GM23338 (cell line): ENCODE measurements around the gene NLRP9. TPM values are rescaled to one million over a fixed set of nuclear protein-coding genes. Genes with fewer than 3 reads are reported as not detected.

Experiments used
- ATAC-seq: fragments of 200-7000 bp; cut with Tn5 transposase; 3 replicates; pipeline ENCODE4 v1.9.1; 2020
- DNase-seq: peaks from one replicate; pipeline ENCODE4 v3.0.0-alpha.2; 2015; ENCODE audit warnings: low spot score
- H2AFZ ChIP-seq: fragments of 200-600 bp; sonication (generic); 2 replicates; pipeline ENCODE4 v1.8.0; 2016; ENCODE audit warnings: antibody characterized with exemption, mild to moderate bottlenecking, moderate library complexity
- H3F3A ChIP-seq: fragments of 200-600 bp; sonication (generic); replicated peaks from 2 replicates; pipeline ENCODE4 v1.8.0; 2017; ENCODE audit warnings: antibody characterized with exemption, mixed run types, low read depth
- H3K27ac ChIP-seq: fragments of 200-600 bp; sonication (generic); 2 replicates; pipeline ENCODE4 v1.6.1; 2016; ENCODE audit warnings: low read depth
- H3K27me3 ChIP-seq: fragments of 200-600 bp; sonication (generic); 2 replicates; pipeline ENCODE4 v1.8.0; 2016; ENCODE audit warnings: mild to moderate bottlenecking, mixed run types, moderate library complexity; ENCODE audit not compliant: insufficient read depth
- H3K36me3 ChIP-seq: fragments of 200-600 bp; sonication (generic); 2 replicates; pipeline ENCODE4 v1.8.0; 2016; ENCODE audit warnings: mild to moderate bottlenecking; ENCODE audit not compliant: insufficient read depth
- H3K4me1 ChIP-seq: fragments of 200-600 bp; sonication (generic); 2 replicates; pipeline ENCODE4 v1.8.0; 2016; ENCODE audit warnings: mild to moderate bottlenecking, moderate library complexity; ENCODE audit not compliant: insufficient read depth
- H3K4me2 ChIP-seq: fragments of 200-600 bp; sonication (generic); 2 replicates; pipeline ENCODE4 v1.7.1; 2017; ENCODE audit warnings: mixed run types
- H3K4me3 ChIP-seq: fragments of 200-600 bp; sonication (generic); 2 replicates; pipeline ENCODE4 v1.6.1; 2016; ENCODE audit warnings: mixed run types
- H3K79me2 ChIP-seq: fragments of 200-600 bp; sonication (generic); replicated peaks from 2 replicates; pipeline ENCODE4 v1.8.0; 2017; ENCODE audit warnings: mild to moderate bottlenecking; ENCODE audit not compliant: insufficient read depth
- H3K9me2 ChIP-seq: fragments of 200-600 bp; sonication (generic); 2 replicates; pipeline ENCODE4 v1.8.0; 2017; ENCODE audit not compliant: insufficient read depth
- H4K20me1 ChIP-seq: fragments of 200-600 bp; sonication (generic); replicated peaks from 2 replicates; pipeline ENCODE4 v1.8.0; 2017; ENCODE audit warnings: mild to moderate bottlenecking; ENCODE audit not compliant: insufficient read depth
- H3K27ac Mint-ChIP-seq: 2 replicates; pipeline ENCODE4 v1.8.0; 2020; ENCODE audit warnings: inconsistent platforms, mild to moderate bottlenecking, moderate library complexity, mixed read lengths
- H3K27me3 Mint-ChIP-seq: 3 replicates; pipeline ENCODE4 v1.8.0; 2022; ENCODE audit warnings: low read depth, mild to moderate bottlenecking, moderate library complexity, mixed read lengths, inconsistent platforms; ENCODE audit not compliant: insufficient read depth, poor library complexity
- H3K36me3 Mint-ChIP-seq: 3 replicates; pipeline ENCODE4 v1.8.0; 2021; ENCODE audit warnings: low read depth, mild to moderate bottlenecking, inconsistent platforms, moderate library complexity, mixed read lengths
- H3K4me1 Mint-ChIP-seq: 3 replicates; pipeline ENCODE4 v1.8.0; 2020; ENCODE audit warnings: mild to moderate bottlenecking, inconsistent platforms, mixed read lengths
- H3K4me3 Mint-ChIP-seq: 3 replicates; pipeline ENCODE4 v1.8.0; 2021; ENCODE audit warnings: moderate library complexity, mild to moderate bottlenecking, inconsistent platforms, mixed read lengths
- H3K9me3 Mint-ChIP-seq: 3 replicates; pipeline ENCODE4 v1.8.0; 2020; ENCODE audit warnings: moderate library complexity, mild to moderate bottlenecking, inconsistent platforms, mixed read lengths
- CREB1 ChIP-seq: fragments of 250-450 bp; sonication (Bioruptor Pico); IDR thresholded peaks from 2 replicates; pipeline ENCODE4 v1.5.0; 2020; ENCODE audit warnings: low read depth, mild to moderate bottlenecking, moderate library complexity
- CTCF ChIP-seq, 2 experiments: fragments of 200-600 bp in 1 of 2; sonication (generic) in 1 of 2; conservative IDR thresholded peaks; 2 replicates each; pipeline versions ENCODE4 v1.5.1 to v1.6.1; 2016 to 2017; ENCODE audit warnings: antibody characterized with exemption in 2 of 2, low read depth in 2 of 2, mild to moderate bottlenecking in 2 of 2, moderate library complexity in 1 of 2
- EZH2 ChIP-seq: fragments of 200-600 bp; sonication (generic); IDR thresholded peaks from one replicate; pipeline ENCODE4 v1.8.0; 2017; ENCODE audit warnings: antibody characterized with exemption, mild to moderate bottlenecking, low read depth; ENCODE audit not compliant: unreplicated experiment
- JUNB ChIP-seq: IDR thresholded peaks from one replicate; pipeline ENCODE4 v1.6.1; 2016; ENCODE audit warnings: antibody characterized with exemption; ENCODE audit not compliant: unreplicated experiment
- POLR2AphosphoS5 ChIP-seq: IDR thresholded peaks from 2 replicates; pipeline ENCODE4 v1.6.1; 2016; ENCODE audit warnings: antibody characterized with exemption, low read depth
- STAT1 ChIP-seq: IDR thresholded peaks from one replicate; pipeline ENCODE4 v1.6.1; 2016; ENCODE audit warnings: antibody characterized with exemption; ENCODE audit not compliant: unreplicated experiment
- ZNF462 ChIP-seq: fragments of 250-450 bp; sonication (Bioruptor Pico); IDR thresholded peaks from 2 replicates; pipeline ENCODE4 v1.5.0; 2020; ENCODE audit warnings: mild to moderate bottlenecking, moderate library complexity
- polyA plus RNA-seq: library from polyadenylated mRNA; unstranded; fragments of >200 nt; fragmentation: Nextera tagmentation; extraction: Ambion mirVana; gene quantifications from 2 replicates; pipeline ENCODE4 v1.2.1, GENCODE V29; 2016
- total RNA-seq: library from RNA; depleted of rRNA; stranded (reverse); fragments of >200 nt; shearing (Covaris generic); gene quantifications from 2 replicates; pipeline ENCODE4 v1.2.3, GENCODE V29; 2014

NLRP9 gene
- total and polyA plus RNA-seq, 2 experiments from 2014 or later = not detected

GRCh38 chr19:55691561-55692481 is 46.4 kb downstream of the NLRP9 start:
- H3K36me3 Mint-ChIP-seq = peaks cover 31% of the 10 kb centered on the region
- H3K27me3 Mint-ChIP-seq = peaks cover 6% of the 10 kb centered on the region
- 0 out of 2 replicates have a peak, but pooled peaks cover 3% of the 10 kb centered on the region for H3K79me2 ChIP-seq
- H3K27me3 ChIP-seq = no peaks in the 10 kb centered on the region
- no peak overlapping the region for H3K27ac Mint-ChIP-seq
- no peak overlapping the region for H3K4me3 ChIP-seq
- no peaks in the 10 kb centered on the region for H3K4me1 Mint-ChIP-seq
- H3K9me3 Mint-ChIP-seq = no peaks in the 10 kb centered on the region
- H3K4me2 ChIP-seq = no peak overlapping the region
- TF ChIP-seq POLR2AphosphoS5 (no peak), ZNF462 (CRISPR knock-in tag) (no peak)
- H4K20me1 ChIP-seq = no peaks in the 10 kb centered on the region; the same call in 1 of the 2 replicates
- ATAC-seq (no peak), DNase-seq (no peak)
- no peaks in the 10 kb centered on the region for H3K9me2 ChIP-seq
- no peak overlapping the region for H2AFZ ChIP-seq
- H3F3A ChIP-seq = no peaks in the 10 kb centered on the region
- no peaks in the 10 kb centered on the region for H3K4me1 ChIP-seq
- H3K27ac ChIP-seq = no peak overlapping the region
- no peaks in the 10 kb centered on the region for H3K36me3 ChIP-seq
- H3K4me3 Mint-ChIP-seq = no peak overlapping the region

- Mint-ChIP-seq H3K27ac (no peak overlapping the region), H3K27me3 (peaks cover 6% of the 10 kb centered on the region)
- DNase-seq = no peak
- no peak for TF ChIP-seq CTCF (conservative IDR thresholded peaks at IDR 0.05; ENCODE audit: low read depth in 2 of 2)
- no peak for TF ChIP-seq JUNB
- TF ChIP-seq EZH2 = no peak
- no peak for TF ChIP-seq POLR2AphosphoS5
- no peak for TF ChIP-seq STAT1
- no peak for TF ChIP-seq CREB1
Observed at GRCh38 chr19:55690769-55691545, 47.2 kb downstream of the NLRP9 start.

More at GRCh38 chr19:55690769-55691545, 47.2 kb downstream of the NLRP9 start:
- Histone ChIP-seq H3K4me2 (no peak overlapping the region), H2AFZ (no peak overlapping the region), H3K27ac (no peak overlapping the region), H3F3A (no peaks in the 10 kb centered on the region), H3K36me3 (no peaks in the 10 kb centered on the region), H3K27me3 (no peaks in the 10 kb centered on the region), H3K9me2 (no peaks in the 10 kb centered on the region), H3K79me2 (0 out of 2 replicates have a peak, but pooled peaks cover 3% of the 10 kb centered on the region), H3K4me1 (no peaks in the 10 kb centered on the region), H3K4me3 (no peak overlapping the region), H4K20me1 (no peaks in the 10 kb centered on the region; the same call in 1 of the 2 replicates)
- ATAC-seq = no peak
- H3K4me3 Mint-ChIP-seq = no peak overlapping the region
- peaks cover 27% of the 10 kb centered on the region for H3K36me3 Mint-ChIP-seq
- H3K4me1 Mint-ChIP-seq = no peaks in the 10 kb centered on the region
- no peaks in the 10 kb centered on the region for H3K9me3 Mint-ChIP-seq
